HG03097 (cell line): Measurements from ENCODE around the gene REEP6.
"Not testable (repeated sequence)": the region's sequence is repeated elsewhere in the genome, so short reads cannot be mapped to it uniquely, and the experiment has no call there.

Experiments used
- ATAC-seq: cut with Tn5 transposase; IDR thresholded peaks from one replicate; pipeline ENCODE4 v1.9.1; 2021; ENCODE audit not compliant: unreplicated experiment, low FRiP score

The REEP6 gene

DNA sequence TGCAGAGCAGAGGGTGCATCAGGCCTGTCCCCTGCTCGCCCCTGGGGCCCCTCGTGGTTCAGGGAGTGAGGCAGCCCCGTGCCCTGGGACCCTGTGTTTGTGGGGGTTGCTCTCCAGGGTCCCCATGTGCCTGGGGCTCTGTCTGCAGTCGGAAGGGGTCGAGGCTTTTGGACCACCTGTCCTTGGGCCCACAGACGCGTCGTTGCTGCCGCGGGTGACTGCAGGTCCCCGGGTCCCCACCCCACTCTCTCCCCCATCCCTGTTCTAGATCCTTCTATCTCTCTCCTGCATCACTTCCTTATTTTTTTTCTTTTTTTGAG lies 2.7 kb upstream of the REEP6 start:
- no peak for ATAC-seq

DNA sequence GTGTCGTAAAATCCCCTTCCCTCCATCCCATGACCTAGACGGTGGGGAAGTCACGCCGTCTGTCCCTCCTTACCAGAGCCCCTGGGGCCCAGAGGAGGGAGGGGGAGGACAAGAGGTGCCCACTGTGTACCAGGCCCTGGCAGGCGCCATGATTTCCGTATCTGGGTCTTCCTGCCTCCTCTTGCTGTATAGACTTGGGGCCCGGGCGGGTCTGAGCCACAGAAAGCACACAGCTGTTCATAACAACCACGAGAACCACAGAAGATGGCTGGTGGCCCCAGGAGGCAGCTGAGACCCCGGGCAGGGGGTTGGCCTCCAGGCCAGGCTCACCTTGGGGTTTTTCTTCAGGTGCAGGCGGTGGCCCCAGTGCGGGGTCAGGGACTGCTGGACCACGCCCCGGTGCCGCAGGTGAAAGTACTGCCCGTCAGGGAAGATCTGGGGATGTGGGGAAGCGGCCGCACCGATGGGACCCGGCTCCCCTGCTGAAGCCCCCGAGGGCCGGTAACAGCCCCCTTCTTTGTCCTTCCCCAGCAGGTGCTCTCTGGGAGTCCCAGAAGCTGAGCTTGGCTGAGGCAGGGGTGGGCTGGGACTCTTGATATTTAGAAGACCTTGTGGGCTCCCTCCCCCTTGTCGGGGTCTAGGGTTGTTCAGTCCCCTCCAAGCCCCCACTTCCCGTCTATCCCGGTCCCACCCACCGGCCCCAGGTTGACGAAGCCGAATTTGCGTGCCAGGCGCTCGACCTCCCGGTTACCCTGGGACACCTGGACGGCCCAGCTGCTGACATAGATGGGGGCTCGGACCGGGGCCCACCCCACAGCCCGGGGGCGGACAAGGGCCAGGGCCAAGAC lies 1.3 kb upstream of the REEP6 start:
- peak; percentile 0 for ATAC-seq

DNA sequence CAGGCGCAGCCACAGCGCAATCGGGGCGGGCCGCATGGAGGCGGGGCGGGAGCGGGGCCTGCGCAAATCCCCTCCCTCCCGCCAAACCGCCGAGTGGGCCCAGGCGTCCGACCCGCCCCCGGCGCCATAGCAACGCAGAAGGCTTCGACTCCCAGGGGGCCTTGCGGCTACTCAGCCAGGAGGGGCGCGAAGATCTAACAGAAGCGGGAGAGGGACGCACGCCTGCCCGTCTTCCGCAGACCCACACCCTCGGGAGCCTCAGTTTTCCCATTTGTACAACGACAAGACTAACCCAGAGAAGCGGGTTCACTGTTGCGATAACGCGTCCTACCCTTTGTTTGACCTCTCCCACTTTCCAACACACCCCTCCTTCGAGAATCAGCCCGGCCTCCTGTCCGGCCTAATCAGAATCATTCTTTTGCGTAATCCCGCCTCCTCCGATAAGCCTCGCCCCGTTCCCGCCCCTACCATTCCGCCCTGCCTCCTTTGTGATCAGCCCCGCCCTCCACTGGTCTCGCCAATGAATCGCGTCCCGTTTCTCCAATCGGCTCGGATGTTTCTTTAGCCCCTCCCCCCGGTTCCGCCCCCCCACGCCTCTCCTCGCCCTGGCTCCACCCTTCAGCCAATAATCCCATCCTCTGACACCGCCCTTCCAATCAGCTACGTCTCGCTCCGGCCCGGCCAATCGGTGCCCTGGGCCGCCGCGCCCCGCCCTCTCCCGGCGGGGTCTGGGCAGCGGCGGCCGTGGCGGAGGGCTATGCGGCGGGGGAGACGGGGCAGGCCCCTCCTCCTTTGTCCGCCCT lies 469 bp upstream of the REEP6 start, which contains the start of gene PCSK4:
Gene PCSK4 (minus strand): TSS at position 40 of the 803 bp plus-strand sequence. CDS start 4 bp downstream, at position 36.
- peak; percentile 75 for ATAC-seq

DNA sequence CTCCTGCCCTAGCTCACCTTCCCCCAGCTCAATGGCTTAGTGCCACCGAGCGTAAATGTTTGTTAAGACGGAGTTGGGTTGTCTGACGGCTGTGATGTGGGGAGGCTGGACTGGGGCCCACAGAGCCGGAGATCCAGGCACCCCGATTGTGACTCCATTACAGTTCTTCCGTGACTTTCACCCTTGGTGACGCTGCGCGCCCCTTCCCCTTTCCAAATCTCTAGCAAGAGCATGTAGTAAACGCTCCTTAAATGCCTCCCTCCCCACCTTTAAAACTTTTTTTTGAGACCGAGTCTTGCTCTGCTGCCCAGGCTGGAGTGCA lies 829 bp downstream of the REEP6 start:
- no peak for ATAC-seq

DNA sequence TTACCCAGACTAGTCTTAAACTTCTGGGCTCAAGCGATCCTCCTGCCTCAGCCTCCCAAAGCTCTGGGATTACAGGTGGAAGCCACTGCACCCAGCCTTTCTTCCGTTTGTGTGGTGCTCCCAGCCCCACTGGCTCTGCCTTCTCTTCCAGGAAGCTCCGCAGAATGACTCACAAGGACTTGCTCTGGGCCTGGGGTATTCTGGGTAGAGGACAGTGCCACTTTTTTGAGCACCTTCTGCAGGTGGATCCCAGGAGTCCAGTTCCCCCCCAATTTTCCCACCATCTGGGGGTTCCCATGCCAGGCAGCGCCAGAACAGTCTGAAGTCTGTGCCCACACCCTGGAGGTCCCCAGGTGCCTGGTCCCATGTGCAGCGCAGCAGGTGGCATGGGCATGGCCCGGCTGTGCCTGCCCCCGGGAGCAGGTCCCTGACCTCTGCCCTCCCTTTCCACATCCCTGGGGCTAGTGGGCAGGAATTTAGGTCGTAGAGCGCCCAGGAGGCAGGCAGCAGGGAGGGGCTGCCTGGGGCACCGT lies 1.6 kb downstream of the REEP6 start:
- ATAC-seq = no peak

DNA sequence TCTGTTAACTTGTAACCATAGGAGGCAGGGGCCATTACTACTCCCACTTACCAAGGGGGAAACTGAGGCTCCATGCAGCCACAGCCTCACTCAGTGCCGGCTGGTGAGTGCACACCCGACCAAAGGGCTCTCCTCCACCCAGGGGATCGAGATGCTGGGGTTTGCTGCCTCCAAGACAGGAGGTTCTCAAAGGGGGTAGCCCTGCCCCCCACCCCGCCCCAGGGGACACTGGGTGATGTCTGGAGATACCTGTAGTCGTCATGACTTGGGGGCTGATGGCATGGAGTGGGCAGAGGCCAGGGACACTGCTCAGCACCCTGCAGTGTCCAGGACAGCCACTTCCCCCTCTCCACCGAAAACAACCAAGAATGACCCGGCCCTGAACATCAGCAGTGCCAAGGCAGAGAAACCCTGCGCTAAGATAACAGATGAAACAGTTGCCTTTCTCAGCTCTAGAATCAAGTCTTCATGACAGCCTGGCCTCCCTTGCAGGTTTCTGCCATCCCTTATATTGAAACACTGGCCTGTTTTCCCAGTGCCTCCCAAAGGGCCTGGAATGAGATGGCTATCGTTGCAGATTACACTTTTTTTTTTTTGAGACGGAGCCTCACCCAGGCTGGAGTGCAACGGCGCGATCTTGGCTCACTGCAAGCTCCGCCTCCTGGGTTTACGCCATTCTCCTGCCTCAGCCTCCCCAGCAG lies 3.3 kb downstream of the REEP6 start:
- ATAC-seq = no peak

DNA sequence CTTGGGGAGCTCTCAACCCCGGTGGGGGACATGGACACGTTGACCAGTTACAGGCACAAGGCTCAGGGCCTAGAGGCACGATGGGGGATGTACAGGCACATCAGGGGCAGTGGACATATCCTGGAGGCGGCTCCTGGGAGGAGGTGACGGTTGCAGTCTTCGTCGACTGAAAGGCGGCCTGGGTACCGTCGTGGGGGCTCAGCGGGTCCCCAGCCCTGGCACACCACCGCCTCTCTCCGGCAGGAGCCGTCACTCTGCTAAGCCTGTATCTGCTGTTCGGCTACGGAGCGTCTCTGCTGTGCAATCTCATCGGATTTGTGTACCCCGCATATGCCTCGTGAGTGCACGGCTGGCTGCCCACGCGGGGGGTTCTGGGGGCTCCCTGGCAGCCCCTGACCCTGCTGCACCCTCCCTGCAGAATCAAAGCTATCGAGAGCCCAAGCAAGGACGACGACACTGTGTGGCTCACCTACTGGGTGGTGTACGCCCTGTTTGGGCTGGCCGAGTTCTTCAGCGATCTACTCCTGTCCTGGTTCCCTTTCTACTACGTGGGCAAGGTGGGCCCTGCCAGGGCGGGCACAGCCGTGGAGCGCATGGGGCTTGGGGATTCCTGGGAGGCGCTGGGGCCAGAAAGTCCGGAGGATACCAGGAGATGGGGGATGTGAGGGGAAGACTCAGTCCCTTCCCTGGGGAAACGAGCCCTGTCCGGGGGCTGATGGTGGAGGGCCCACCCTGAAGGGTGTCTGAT lies 4.2 kb downstream of the REEP6 start:
- no peak for ATAC-seq

DNA sequence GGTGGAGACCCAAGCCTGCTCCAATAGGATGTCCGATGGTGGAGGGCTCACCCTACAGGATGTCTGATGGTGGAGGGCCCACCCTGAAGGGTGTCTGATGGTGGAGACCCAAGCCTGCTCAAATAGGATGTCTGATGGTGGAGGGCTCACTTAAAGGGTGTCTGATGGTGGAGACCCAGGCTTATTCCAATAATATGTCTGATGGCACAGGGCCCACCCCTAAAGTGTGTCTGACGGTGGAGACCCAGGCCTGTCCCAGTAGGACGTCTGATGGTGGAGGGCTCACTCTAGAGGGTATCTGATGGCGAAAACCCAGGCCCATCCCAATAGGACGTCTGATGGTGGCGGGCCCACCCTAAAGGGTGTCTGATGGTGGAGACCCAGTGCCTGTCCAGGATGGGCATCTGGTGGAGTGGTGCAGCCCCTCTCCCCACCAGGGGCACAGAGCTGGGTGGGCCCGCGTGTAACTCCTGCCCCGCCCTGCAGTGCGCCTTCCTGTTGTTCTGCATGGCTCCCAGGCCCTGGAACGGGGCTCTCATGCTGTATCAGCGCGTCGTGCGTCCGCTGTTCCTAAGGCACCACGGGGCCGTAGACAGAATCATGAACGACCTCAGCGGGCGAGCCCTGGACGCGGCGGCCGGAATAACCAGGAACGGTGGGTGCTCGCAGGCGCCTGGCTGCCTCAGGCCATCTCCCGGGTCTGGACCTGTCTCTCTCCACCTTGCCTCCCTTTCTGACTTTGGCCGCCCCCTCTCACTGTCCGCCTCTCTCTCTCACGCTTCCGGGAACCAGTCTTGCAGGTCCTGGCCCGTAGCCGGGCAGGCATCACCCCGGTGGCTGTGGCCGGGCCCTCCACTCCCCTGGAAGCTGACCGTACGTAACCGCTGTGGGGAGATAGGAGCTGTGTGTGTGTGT lies 5.1 kb downstream of the REEP6 start:
- ATAC-seq = no peak

DNA sequence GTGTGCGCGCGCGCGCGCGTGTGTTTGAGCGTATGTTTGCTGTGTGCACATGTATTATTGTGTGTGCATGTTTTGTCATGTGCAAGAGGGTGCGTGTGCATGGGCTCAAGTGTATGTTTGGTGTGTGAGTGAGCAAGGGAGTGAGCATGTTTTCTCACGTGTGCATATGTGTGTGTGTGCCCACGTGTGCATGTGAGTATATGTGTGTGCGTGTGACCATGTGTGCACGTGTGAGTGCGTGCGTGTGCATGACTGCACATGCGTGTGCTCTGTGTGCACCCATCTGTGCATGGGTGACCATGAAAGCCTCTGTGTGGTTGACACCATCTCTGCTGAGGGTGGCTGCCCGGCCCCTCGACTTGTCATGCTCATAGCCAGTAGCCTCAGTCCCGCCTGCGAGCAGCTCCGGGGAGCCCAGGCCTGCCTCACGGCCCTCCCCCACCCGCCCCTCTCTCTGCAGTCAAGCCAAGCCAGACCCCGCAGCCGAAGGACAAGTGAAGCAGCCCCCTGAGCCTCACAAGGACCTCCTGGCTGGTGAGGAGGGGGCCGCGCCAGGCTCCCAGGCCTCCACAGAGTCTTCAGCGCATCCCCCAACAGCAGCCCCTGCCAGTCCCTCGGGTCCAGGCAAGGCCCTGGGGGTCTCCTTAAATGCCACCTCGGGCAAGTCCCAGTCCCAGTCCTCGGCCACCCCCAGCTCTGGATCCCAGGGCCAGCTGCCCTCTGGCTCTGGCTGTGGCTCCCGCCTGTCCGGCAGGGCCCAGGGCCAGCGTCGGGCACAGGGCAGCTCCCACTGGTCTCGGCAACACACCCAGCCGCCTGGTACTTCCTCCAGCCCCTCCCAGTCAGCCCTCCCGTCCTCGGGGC lies 6.0 kb downstream of the REEP6 start:
- ATAC-seq = no peak

DNA sequence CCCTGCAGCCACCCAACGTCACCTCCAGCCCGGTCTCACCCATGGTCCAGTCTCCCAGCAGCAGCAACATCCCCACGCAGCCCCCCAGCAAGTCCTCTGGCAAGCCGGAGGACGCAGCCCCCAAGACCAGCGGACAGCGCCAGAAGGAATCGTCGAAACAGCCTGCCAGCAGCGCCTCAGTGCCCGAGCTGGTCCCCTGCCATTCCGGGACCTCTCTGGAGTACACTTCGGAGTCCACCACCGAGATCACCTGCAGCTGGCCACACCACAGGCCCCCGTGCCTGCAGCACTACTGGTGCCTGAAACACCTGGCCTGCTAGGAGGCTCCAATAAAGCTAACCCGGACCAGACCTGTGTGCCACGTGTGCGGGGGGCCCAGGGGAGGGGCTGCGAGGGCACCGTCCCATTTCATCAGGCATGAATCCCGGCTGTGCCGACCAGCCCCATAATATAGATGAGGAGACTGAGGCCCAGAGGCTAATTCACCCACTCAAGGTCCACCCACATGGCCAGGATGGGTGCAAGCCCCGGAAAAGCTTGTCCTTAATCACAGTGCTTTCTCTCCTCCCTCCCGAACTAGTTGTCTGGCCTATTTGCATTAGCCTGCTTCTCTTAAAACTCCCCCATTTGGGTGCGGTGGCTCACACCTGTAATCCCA lies 6.7 kb downstream of the REEP6 start:
- ATAC-seq = no peak

DNA sequence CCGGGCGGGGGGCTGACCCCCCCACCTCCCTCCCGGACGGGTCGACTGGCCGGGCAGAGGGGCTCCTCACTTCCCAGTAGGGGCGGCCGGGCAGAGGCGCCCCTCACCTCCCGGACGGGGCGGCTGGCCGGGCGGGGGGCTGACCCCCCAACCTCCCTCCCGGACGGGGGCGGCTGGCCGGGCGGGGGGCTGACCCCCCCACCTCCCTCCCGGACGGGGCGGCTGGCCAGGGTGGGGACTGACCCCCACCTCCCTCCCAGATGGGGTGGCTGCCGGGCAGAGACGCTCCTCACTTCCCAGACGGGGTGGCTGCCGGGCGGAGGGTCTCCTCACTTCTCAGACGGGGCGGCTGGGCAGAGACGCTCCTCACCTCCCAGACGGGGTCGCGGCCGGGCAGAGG lies 8.2 kb downstream of the REEP6 start:
- not testable (repeated sequence) for ATAC-seq

DNA sequence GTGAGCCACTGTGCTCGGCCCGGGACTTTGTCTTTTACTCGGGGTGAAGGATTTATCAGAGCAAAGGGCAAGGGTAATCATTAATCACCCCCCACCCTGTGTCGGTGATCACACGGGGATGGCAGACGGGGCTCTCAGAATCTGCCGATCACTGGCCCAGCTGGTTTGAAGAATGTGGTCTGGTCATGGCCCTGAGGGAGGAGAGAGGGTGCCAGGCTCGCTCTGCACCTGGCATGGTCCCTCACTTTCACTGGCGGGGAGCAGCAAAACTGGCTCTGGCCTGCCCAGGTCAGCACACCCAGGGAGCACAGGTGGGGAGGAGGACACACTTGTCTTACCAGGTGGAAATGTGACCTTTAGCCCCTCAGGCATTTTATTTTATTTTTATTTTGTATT lies 10.2 kb downstream of the REEP6 start:
- no peak for ATAC-seq

DNA sequence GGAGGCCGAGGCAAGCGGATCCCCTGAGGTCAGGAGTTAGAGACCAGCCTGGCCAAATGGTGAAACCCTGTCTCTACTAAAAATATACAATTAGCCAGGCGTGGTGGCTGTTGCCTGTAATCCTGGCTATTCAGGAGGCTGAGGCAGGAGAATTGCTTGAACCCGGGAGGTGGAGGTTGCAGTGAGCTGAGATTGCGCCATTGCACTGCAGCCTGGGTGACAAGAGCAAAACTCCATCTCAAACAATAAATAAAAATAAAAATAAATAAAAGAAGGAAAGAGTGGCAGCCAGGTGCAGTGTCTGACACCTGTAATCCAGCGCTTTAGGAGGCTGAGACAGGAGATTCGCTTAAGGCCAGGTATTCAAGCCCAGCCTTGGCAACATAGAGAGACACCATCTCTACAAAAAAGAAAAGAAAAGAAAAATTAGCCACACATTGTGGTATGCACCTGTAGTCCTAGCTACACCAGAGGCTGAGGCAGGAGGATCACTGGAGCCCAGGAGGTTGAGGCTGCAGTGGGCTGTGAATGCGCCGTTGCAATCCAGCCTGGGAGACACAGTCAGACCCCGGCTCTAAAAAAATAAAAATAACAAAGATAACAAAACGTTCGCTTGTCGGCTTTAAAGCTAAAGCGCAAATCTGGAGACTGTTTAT lies 11.6 kb downstream of the REEP6 start:
- no peak for ATAC-seq

DNA sequence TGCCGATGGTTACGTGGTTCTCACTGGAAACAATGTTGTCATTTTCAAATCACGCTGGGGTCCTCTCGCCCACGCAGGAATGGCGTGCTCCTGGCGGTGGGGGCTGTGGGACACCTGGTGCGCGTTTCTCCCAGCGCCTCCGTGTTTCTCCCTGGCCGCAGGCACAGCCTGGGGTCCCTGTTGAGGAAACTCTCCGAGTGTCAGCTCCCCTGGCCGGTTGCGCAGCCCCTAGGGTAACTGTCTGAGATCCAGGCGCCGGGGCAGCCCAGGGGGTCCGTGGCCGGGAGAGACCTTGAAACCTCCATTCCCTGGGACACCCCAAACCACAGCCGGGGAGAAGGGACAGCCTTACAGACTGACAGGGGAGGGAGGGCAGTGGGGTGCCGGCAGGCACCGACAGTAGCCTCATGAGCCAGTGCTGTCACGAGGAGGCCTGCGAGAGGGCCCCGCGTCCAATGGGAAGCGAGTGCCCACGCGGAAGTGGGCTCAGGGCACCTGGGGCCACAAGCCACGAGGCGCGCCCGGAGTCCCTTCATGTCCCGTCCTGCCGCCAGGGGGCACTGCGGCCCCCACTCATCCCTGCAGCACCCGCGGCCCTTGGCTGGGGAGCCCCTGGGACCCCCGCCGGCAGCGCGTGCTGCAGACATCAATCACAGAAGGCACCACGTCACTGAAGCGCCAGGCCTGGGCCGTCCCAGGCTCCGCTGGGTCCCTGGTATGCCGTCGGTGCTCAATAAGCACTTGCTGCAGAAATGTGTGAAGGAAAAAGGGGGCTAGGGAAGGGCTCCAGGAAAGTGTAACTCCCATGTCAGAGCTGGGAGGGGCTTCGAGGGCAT lies 12.3 kb downstream of the REEP6 start:
- ATAC-seq = no peak

DNA sequence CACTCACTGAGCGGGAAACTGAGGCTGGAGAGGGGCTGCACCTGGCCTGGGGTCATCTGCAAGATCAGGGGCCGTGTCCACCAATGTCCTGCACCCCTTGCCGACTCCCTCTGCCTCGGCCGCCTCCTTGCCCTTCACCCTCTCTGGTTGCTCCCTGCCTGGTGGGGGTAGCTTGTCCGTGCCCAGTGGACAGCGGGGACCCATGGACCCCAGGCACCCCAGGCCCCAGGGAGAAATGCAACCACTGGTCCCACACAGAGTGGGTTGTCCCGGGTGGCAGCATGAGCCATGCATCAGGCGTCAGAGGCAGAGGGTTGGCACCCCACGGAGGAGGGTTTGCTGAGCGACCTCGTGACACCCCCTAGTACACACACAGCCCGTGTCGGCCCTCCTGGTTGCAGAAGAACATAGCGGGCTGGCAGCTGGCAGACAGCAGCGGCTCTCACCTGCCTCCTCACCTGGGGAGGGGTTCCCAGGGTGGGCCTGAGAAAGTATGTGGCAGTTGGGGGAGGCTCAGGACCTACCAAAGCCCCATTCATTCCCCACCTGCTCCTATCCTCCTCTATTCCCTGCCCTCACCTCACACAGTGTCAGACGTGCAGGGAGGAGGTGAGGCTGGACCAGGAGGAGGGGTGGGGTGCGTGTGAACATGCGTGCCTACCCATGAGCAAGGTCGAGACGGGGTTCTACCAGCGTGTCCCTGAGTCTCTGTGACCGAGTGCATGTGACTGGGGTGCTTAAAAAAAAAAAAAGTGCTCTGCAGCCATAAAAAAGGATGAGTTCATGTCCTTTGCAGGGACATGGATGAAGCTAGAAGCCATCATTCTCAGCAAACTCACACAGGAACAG lies 13.2 kb downstream of the REEP6 start:
- no peak for ATAC-seq

DNA sequence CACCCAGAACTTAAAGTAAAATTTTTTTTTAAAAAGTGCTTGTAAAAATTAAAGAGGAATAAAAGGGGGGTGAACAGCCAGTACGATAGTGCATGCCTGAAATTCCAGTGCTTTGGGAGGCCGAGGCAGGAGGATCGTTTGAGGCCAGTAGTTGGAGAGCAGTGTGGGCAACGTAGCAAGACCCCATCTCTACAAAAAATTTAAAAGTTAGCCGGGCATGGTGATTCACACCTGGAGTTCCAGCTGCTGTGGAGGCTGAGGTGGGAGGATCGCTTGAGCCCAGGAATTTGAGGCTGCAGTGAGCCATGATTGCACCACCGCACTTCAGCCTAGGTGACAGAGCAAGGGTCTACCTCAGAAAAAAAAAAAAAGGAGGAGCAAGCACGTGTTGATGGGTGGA lies 14.0 kb downstream of the REEP6 start:
- no peak for ATAC-seq
